NCI-H446 (cell line): ENCODE measurements around the gene PFKFB4.

Source experiments
- DNase-seq, 2 experiments: peaks; one replicate each; lab custom pipeline; 2025; lab: John Stamatoyannopoulos, UW

The PFKFB4 gene

GRCh38 chr3:48556796-48557626, at the start of gene PFKFB4:
Gene PFKFB4 (minus strand): TSS chr3:48556803. CDS start chr3:48556777, 26 bp downstream.
- peak; percentile 93 to 97 for DNase-seq

DNA sequence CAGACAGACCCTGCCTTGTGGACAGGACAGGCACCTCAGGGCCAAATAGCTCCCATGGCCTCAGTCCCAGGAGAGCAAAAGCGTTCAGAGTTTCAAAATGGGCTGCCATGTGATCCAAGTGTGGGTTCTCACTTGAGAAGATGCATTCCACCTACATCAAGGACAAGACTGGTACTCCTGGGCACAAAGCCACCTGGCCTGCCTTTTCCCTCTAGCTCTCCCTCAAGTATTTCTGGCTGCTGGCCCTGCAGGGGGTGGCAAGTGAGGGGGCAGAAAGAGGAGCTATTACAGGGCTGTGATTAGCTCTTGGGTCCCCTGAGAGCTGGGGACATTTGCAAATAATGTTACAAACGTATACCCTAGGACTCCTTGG, 45.0 kb upstream of the PFKFB4 start:
- DNase-seq = no peak

- DNase-seq = no peak
These were observed 44.4 kb upstream of the PFKFB4 start for GRCh38 chr3:48600711-48601621.

DNA sequence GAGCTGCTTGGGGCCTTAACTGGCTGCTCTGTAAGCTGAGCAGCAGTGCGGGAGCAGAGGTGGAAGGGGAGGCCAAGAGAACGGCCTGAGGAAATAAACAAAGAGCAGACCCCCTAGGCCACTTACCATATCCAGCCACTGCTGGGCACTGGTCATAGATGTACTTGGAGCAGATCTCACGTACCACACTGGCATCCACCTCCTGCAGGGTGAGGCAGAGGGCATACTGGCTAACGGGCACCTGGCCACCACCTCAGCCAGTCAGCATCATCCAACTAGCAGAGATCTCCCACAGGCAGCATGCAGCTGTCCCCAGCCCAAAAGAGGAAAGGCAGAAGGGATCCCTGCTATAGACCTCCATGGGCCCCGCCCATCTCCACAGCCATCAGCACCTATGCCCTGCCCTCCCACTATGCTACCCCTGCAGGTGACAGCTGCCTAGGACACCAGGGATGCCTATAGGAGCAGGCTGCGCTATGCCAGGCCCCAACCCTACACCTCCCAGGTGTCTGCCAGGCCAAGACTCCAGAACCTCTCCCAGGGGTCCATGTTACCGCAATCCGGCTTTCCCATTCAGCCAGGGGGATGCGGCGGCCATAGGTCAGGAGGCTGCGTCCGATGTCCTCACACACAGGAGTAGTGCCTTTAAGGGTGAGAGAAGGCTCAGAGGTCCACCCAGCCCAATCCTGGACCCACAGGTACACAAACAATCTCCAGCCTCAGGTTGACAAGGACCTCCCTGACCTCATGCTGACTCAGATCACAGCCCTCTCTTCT, 43.1 kb upstream of the PFKFB4 start:
- DNase-seq = no peak

DNA sequence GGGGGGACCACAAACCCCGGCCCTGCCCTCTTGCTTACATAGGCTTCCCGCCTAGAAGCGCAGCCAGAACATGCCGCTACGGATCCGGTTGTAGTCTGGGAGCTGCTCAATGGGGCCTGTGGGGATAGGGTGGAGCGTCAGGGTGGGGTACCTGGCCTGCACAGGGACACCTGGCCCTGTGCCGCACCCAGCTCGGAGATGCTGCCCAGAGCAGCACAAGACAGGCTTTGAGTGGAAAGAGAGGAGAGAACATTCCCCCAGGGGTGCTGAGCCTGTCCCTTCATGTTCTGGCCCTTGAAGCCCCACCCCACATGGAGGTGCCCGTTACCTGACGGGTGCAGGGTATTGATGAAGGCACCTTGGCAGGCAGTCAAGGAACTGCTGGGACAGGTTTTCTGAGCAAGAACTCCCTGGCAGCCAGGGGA, 42.5 kb upstream of the PFKFB4 start:
- no peak for DNase-seq

DNA sequence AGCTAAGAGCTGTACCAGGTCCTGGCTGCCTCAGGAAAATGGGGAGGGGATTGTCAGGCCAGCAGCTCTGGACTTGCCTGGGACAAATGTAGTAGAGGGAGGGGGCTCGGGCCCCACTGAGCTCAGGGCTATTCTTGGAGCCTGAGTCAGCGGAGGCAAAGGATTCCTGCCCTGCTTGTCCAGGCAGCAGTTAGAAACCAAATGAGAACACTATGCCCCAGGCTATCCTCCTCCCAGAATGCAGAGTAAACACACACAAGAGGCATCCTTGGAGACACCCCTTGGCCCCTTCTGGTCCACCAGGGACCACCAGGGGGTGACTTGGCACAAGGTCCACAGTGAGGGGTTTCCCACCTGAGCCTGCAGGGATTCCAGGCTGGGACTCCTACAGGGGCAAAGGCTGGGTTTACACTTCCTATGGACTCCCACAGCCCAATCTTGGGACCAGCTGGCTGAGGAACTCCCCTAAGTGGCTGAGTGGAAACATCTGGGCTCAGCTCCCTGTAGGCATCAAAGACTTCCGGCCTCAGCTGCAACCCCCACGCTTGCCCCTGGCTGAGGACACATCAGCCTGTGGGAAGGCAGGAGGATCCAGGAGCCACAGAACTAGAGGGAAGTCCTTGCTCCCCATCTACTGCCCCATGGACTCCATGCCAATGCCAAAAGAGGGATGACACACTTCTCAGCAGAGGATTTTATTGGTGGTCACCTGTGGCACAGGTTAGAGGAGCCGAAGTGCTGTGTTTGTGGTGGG, 41.9 kb upstream of the PFKFB4 start:
- no peak for DNase-seq

DNA sequence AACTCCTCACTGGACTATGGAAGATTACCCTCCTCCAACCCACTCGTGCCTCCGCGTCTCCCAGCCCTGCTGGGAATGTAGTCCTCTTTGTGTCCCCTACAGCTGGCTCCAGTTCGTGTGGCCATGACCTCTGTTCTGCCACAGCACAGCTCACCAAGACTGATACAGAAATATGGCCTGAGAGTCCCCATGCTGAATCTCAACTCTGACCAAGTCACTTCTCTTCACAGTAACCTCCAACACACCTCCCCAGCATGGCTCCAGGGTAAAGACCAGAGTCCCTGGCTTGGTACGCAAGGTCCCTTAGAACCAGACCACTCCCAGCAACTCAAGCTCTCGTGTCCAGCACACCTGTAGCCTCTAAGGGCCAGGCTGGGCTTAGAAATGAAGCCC, 40.8 kb upstream of the PFKFB4 start:
- no peak for DNase-seq

- DNase-seq = no peak
These were observed 40.2 kb upstream of the PFKFB4 start for GRCh38 chr3:48596676-48597407.

DNA sequence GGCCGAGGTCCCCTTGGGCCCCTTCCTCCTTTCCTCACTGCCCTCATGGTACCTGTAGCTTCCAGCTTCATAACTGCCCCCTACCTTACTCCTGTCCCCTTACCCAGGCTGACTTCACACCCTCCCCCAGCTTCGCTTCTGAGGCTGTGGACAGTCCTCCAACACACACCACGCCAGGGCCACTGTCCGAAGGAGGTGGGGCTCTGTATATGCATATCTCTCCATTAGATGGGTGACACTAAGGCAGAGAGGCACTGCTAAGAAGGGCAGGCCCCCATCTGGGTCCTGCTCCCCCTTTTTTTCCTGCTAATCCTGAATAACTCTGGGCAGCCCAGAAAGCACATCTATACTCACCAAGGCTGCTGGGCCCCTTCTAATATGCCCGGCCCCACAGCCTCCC, 39.6 kb upstream of the PFKFB4 start:
- DNase-seq = no peak

- no peak for DNase-seq
These were observed 39.0 kb upstream of the PFKFB4 start for GRCh38 chr3:48595526-48596121.

GRCh38 chr3:48595075-48595525, 38.5 kb upstream of the PFKFB4 start, which contains the start of gene COL7A1:
Gene COL7A1 (minus strand): TSS chr3:48595329. CDS start chr3:48595159, 170 bp downstream.
- DNase-seq = no peak

DNA sequence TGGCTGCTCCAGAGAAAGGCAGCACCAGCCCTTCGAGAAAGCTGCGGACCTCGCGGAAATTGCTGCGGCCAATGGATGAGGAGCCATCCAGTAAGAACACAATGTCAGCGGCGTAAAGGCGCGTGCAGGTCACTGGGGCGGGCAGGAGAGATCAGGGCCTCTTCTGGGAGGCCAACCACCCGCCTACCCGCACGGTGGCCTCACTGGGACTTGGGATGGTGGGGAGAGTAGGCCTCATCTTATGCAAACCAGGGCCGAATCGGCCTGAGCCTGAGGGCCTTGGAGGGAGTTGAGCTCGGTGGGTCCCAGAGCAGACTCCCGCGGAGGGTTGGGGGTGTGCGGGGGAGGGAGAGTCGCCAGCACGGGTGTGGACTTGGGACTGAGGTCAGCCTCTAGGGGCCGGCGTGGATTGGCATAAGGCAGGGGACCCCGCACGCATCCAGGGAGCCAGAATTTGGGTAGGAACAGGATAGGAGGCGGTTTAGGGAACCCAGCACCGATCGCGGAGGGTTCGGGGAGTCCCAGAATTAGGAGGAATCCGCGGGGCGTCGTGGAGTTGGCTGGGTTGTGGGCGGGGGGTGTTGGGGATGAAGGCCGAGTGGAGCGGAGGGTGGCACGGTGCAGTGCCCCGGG, 37.9 kb upstream of the PFKFB4 start:
- DNase-seq = no peak

DNA sequence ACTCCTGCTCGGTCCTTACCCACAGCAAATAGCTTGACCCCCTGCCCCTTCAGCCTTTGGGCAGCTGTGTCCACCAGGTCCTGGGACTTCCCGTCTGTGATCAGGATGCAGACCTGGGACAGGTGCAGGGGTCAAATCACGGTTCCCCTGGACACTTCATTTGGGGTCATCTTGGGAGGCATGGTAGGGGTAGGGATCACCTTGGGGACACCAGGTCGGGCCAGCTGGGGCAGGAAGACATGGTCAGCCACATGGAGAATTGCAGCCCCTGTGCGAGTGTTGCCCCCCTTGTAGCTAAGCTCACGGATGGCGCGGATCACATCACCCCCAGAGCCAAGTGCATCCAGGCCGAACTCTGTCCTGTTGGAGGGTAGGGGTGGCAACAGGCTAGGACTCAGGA, 36.7 kb upstream of the PFKFB4 start:
- DNase-seq = no peak

GRCh38 chr3:48592519-48593087, 36.0 kb upstream of the PFKFB4 start:
- DNase-seq = no peak

DNA sequence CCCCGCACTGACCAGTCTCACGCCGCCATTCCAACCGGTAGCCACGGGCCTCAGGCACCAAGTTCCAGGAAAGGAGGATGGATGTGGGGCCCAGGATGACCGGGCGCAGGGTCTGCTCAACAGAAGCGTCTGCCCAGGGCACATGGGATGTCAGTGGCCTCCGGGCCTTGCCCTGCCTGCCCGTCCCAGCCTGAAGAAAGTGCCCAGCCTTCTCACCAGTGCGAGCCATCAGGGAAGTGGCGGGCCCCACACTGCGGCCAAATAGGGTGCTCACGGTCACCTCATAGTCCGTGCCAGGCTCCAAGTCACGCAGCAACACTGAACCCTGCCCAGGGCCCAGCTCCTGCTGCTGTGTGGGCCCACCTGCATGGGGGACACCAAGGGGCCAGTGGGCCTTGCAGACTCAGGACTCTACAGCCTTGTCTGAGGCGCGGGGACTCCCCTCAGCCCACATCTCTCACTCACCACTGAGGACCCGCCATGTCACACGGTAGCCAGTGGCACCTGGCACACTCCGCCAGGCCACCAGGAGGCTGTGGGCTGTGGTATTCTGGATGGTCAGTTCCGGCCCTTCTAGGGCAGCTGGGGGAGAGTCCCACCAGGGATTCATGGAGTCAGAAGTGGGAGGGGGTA, 35.4 kb upstream of the PFKFB4 start:
- no peak for DNase-seq

DNA sequence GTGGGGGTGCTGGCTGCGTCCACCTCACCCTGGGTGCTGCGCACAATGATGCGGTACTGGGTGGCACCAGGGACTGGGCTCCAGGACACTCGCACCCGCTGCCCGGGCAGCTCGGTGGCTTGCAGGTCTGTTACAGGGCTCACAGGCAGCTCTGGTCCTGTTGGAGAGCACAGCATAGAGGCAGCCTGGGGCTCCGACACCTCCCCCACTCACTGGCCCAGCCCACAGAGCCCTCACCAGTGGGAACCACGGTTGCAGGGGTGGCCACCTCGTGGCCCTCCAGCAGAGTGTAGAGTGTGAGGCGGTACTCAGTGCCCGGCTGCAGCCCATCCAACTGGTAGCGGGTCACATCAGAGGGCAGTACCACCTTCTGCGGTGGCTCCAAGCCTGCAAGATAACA, 34.8 kb upstream of the PFKFB4 start:
- no peak for DNase-seq

- DNase-seq = no peak
These were observed 31.6 kb upstream of the PFKFB4 start for GRCh38 chr3:48588230-48588629.

- DNase-seq = no peak
These were observed 31.1 kb upstream of the PFKFB4 start for GRCh38 chr3:48587686-48588085.

GRCh38 chr3:48585411-48585810, 28.8 kb upstream of the PFKFB4 start:
- no peak for DNase-seq
